ENCODE results near the gene PSMB1.

DNA sequence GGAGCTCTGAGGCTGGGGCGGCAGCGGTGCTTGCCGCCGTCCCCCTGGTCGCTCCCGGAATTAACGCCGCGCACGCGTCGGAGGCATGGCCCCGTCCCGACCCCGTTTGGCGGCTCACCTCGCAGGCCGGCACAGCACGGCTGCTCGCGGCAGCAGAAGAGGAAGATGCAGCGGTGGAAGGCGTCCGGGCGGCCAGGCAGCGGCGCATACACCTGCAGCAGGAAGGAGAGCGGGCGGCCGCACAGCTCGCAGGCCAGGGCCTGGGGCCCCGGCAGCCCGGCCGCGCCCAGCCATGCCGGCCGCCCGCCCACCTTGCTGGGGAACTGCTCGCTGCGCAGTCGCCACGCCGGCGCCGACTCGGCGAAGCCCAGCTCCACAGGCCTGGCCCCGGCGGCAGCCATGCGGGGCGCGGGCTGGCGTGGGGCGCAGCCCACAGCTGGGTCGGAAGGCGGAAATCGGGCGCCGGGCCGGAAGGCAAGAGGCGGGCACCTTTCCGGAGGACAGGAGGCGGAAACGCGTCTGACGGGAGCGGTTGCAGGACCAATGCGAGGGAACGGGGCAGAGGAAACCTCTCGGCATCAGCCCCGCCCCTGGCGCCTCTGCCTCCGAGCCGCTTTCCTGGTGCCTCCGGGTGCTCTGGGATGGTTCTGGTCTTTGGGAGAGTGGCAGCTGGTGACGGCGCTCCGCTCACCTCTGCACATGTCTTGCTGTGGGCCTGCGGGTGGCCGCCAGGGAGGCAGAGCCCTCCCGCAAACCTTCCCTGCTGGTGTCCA, 31.3 kb upstream of the PSMB1 start, which contains the start of gene PDCD2:
- TF ChIP-seq, protein P1, sequence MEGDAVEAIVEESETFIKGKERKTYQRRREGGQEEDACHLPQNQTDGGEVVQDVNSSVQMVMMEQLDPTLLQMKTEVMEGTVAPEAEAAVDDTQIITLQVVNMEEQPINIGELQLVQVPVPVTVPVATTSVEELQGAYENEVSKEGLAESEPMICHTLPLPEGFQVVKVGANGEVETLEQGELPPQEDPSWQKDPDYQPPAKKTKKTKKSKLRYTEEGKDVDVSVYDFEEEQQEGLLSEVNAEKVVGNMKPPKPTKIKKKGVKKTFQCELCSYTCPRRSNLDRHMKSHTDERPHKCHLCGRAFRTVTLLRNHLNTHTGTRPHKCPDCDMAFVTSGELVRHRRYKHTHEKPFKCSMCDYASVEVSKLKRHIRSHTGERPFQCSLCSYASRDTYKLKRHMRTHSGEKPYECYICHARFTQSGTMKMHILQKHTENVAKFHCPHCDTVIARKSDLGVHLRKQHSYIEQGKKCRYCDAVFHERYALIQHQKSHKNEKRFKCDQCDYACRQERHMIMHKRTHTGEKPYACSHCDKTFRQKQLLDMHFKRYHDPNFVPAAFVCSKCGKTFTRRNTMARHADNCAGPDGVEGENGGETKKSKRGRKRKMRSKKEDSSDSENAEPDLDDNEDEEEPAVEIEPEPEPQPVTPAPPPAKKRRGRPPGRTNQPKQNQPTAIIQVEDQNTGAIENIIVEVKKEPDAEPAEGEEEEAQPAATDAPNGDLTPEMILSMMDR (IDR thresholded peaks at IDR 0.05; ENCODE audit: low read length) = no peak
- TF ChIP-seq EZH2 (optimal IDR thresholded peaks at IDR 0.05; ENCODE audit: low read depth, low read length) (no peak), EZH2phosphoT487 (IDR thresholded peaks at IDR 0.05; ENCODE audit: low read length) (no peak)
